Measurements from ENCODE around the gene DNM3. TPM values are rescaled to one million over a fixed set of nuclear protein-coding genes. Genes with fewer than 3 reads are reported as not detected.

DNM3 gene
- total and polyA plus RNA-seq, 2 donors (not counting 3 experiments of a cell fraction or from before 2014, with no cell fraction given), result 1.4 to 2.5 TPM

DNA sequence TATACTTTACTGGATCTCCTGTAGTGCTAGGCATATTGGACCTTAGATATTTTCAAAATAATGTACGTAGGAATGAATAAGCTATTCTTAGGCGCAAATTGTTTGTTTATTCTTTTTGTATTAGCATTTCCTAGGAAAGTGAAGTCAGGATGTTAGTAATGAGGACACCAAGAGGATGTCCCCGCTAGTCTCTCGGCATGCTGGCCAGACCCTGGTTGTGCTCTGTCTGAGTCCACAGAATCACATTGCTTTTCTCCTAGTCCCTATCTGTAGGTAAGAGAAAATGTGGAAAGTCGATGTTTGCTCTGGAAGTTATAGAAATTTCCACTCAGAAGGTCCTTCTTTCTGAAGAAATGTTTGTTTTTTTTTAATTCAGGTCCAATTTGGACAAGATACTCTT is 31.1 kb downstream of the DNM3 start:
- Histone ChIP-seq H3K27ac (ENCODE audit: insufficient read depth, low read depth, low read length) (no peak overlapping the region), H2AFZ (ENCODE audit: low read depth, low read length) (no peak overlapping the region), H3K79me2 (ENCODE audit: control insufficient read depth, insufficient read depth, low read length) (no peaks in the 10 kb centered on the region), H3K27me3 (ENCODE audit: control insufficient read depth in 2 of 2, insufficient read depth in 2 of 2, low read length in 2 of 2) (no peaks in the 10 kb centered on the region), H3K9ac (replicated peaks; ENCODE audit: extremely low read depth, insufficient read depth, low read length) (no peak overlapping the region), H3K9me1 (replicated peaks; ENCODE audit: control insufficient read depth, extremely low read depth, insufficient read depth, low read length) (no peaks in the 10 kb centered on the region), H3K4me1 (ENCODE audit: control insufficient read depth, extremely low read depth, insufficient read depth, low read length) (peaks cover 3% of the 10 kb centered on the region), H3K9me3 (replicated peaks; ENCODE audit: control insufficient read depth, insufficient read depth, low read length) (no peaks in the 10 kb centered on the region), H3K4me3 (replicated peaks in 1 of 3; ENCODE audit: insufficient read depth in 1 of 3, low read depth in 1 of 3, low read length in 3 of 3) (no peak overlapping the region), H4K20me1 (replicated peaks; ENCODE audit: control insufficient read depth, extremely low read depth, insufficient read depth, low read length) (no peaks in the 10 kb centered on the region), H3K36me3 (ENCODE audit: control insufficient read depth in 2 of 2, extremely low read depth in 1 of 2, insufficient read depth in 2 of 2, low read length in 2 of 2) (no peaks in the 10 kb centered on the region), H3K4me2 (ENCODE audit: insufficient read depth, low read length) (no peak overlapping the region)
- POLR2A ChIA-PET, result interaction anchor here (0.5 kb wide), 1 partner anchor 72 kb away, joined by 4 read pairs; no protein-coding TSS in a partner anchor
- dilution Hi-C loops (cut with MboI; ENCODE audit: extremely low pct_ligation_motif_present, low sequenced_read_pairs) (no loop called here), intact Hi-C loops (cut with micrococcal nuclease) (no loop called here)
- DNase-seq (ENCODE audit: low read depth, low spot score) (no peak), FAIRE-seq (no peak)
- CTCF ChIA-PET, result interaction anchor here (1.4 kb wide), 1 partner anchor 14 kb away, joined by 4 read pairs; no protein-coding TSS in a partner anchor
- no TSS peak for BruUV-seq (replicated peaks)
- TF ChIP-seq GATA2 (IDR thresholded peaks at IDR 0.05; ENCODE audit: insufficient read depth, insufficient read length, low read depth, low read length), result no peak
- no peak for TF ChIP-seq POLR2AphosphoS5 (IDR thresholded peaks at IDR 0.05; ENCODE audit: insufficient read depth, low read depth, low read length)
- TF ChIP-seq JUN (IDR thresholded peaks at IDR 0.05; ENCODE audit: borderline replicate concordance, insufficient read depth, insufficient read length, low read depth), result no peak
- no peak for TF ChIP-seq EZH2 (IDR thresholded peaks at IDR 0.05; ENCODE audit: borderline replicate concordance, low read depth, low read length, severe bottlenecking)
- no peak for TF ChIP-seq MYC (IDR thresholded peaks at IDR 0.05; ENCODE audit: low read depth, low read length)
- TF ChIP-seq FOS (IDR thresholded peaks at IDR 0.05; ENCODE audit: borderline replicate concordance, insufficient read depth, low read length), result no peak

DNA sequence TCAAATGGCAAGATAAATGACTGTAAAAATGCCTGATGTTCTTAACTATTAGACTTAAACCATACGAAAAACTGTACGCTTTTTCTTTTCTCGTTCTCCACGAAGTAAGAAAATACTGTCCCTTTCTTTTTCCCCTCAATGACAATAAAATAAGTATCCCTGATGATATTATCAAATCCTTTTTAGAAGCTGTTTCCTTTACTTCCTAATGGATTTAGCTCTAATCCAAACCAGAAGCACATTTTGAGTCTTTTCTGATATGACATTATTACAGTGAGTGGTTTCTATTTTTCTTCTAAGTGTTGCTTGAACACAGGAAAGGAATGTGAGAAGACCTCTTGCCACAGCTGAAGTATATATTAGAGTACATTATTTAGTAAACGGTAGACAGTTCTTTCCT is 32.4 kb downstream of the DNM3 start:
- FAIRE-seq (no peak), DNase-seq (ENCODE audit: low read depth, low spot score) (no peak)
- Histone ChIP-seq H3K4me3 (replicated peaks in 1 of 3; ENCODE audit: insufficient read depth in 1 of 3, low read depth in 1 of 3, low read length in 3 of 3) (no peak overlapping the region), H3K4me1 (ENCODE audit: control insufficient read depth, extremely low read depth, insufficient read depth, low read length) (no peaks in the 10 kb centered on the region), H3K79me2 (ENCODE audit: control insufficient read depth, insufficient read depth, low read length) (no peaks in the 10 kb centered on the region), H3K36me3 (ENCODE audit: control insufficient read depth in 2 of 2, extremely low read depth in 1 of 2, insufficient read depth in 2 of 2, low read length in 2 of 2) (no peaks in the 10 kb centered on the region), H4K20me1 (replicated peaks; ENCODE audit: control insufficient read depth, extremely low read depth, insufficient read depth, low read length) (no peaks in the 10 kb centered on the region), H2AFZ (ENCODE audit: low read depth, low read length) (no peak overlapping the region), H3K9ac (replicated peaks; ENCODE audit: extremely low read depth, insufficient read depth, low read length) (no peak overlapping the region), H3K27ac (ENCODE audit: insufficient read depth, low read depth, low read length) (no peak overlapping the region), H3K27me3 (ENCODE audit: control insufficient read depth in 2 of 2, insufficient read depth in 2 of 2, low read length in 2 of 2) (no peaks in the 10 kb centered on the region), H3K4me2 (ENCODE audit: insufficient read depth, low read length) (no peak overlapping the region), H3K9me1 (replicated peaks; ENCODE audit: control insufficient read depth, extremely low read depth, insufficient read depth, low read length) (no peaks in the 10 kb centered on the region), H3K9me3 (replicated peaks; ENCODE audit: control insufficient read depth, insufficient read depth, low read length) (no peaks in the 10 kb centered on the region)
- dilution Hi-C loops (cut with MboI; ENCODE audit: extremely low pct_ligation_motif_present, low sequenced_read_pairs) (no loop called here), intact Hi-C loops (cut with micrococcal nuclease) (no loop called here)
- no TSS peak for BruUV-seq (replicated peaks)
- no peak for TF ChIP-seq MYC (IDR thresholded peaks at IDR 0.05; ENCODE audit: low read depth, low read length)
- no peak for TF ChIP-seq POLR2AphosphoS5 (IDR thresholded peaks at IDR 0.05; ENCODE audit: insufficient read depth, low read depth, low read length)
- TF ChIP-seq, protein P1, sequence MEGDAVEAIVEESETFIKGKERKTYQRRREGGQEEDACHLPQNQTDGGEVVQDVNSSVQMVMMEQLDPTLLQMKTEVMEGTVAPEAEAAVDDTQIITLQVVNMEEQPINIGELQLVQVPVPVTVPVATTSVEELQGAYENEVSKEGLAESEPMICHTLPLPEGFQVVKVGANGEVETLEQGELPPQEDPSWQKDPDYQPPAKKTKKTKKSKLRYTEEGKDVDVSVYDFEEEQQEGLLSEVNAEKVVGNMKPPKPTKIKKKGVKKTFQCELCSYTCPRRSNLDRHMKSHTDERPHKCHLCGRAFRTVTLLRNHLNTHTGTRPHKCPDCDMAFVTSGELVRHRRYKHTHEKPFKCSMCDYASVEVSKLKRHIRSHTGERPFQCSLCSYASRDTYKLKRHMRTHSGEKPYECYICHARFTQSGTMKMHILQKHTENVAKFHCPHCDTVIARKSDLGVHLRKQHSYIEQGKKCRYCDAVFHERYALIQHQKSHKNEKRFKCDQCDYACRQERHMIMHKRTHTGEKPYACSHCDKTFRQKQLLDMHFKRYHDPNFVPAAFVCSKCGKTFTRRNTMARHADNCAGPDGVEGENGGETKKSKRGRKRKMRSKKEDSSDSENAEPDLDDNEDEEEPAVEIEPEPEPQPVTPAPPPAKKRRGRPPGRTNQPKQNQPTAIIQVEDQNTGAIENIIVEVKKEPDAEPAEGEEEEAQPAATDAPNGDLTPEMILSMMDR (IDR thresholded peaks at IDR 0.05; ENCODE audit: extremely low read depth in 1 of 2, insufficient read depth in 1 of 2, low read depth in 1 of 2, low read length in 2 of 2), result no peak
- no peak for TF ChIP-seq JUN (IDR thresholded peaks at IDR 0.05; ENCODE audit: borderline replicate concordance, insufficient read depth, insufficient read length, low read depth)
- TF ChIP-seq, protein P2, sequence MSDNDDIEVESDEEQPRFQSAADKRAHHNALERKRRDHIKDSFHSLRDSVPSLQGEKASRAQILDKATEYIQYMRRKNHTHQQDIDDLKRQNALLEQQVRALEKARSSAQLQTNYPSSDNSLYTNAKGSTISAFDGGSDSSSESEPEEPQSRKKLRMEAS (IDR thresholded peaks at IDR 0.05; ENCODE audit: insufficient read depth, insufficient read length), result no peak
- no peak for TF ChIP-seq EZH2 (IDR thresholded peaks at IDR 0.05; ENCODE audit: borderline replicate concordance, low read depth, low read length, severe bottlenecking)
- no peak for TF ChIP-seq POLR2A (IDR thresholded peaks at IDR 0.05; ENCODE audit: low read depth, low read length)
- no peak for TF ChIP-seq GATA2 (IDR thresholded peaks at IDR 0.05; ENCODE audit: insufficient read depth, insufficient read length, low read depth, low read length)
- no peak for TF ChIP-seq FOS (IDR thresholded peaks at IDR 0.05; ENCODE audit: borderline replicate concordance, insufficient read depth, low read length)
- POLR2A ChIA-PET, result no interaction called here
- CTCF ChIA-PET, result interaction anchor here (1.2 to 1.4 kb wide), 2 partner anchors 13 to 15 kb away, joined by 4 to 5 read pairs; no protein-coding TSS in a partner anchor
